ENCODE data around the gene CREB3L1.

CREB3L1 gene

GRCh38 chr11:46346886-46347636 is 69.6 kb downstream of the CREB3L1 start, which contains the start of gene DGKZ:
Gene DGKZ (plus strand): TSS chr11:46347463. CDS start chr11:46347660, 197 bp downstream.
- peak; percentile 84 for DNase-seq

DNA sequence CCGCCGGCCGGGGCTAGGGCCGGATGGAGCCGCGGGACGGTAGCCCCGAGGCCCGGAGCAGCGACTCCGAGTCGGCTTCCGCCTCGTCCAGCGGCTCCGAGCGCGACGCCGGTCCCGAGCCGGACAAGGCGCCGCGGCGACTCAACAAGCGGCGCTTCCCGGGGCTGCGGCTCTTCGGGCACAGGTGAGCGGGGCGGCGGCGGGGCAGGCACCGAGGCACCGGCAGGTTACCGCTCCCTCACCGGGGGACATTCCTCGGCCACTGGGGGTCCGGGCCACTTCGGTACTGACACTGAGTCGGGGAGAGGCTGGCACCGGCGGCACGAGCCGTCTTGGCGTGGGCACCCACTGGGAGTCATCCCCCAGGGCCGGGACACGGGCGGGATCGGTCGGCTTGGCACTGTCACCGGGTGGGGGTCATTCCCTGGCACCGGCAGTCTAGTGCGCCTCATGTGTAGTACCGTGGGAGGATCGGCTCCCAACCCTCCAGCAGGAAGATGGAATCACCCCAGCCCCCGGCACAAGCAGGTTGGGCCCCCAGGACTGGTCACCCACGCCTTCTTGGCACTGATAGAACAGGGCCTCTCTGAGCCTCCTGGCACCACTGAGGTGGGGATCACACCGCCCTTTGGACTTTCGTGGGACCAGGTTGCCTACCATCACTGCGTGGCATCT is 70.3 kb downstream of the CREB3L1 start:
- DNase-seq = peak; percentile 8

- no peak for DNase-seq
Observed at GRCh38 chr11:46348566-46349401, 71.3 kb downstream of the CREB3L1 start.

- no peak for DNase-seq
Observed at GRCh38 chr11:46350695-46351094, 73.2 kb downstream of the CREB3L1 start.

DNA sequence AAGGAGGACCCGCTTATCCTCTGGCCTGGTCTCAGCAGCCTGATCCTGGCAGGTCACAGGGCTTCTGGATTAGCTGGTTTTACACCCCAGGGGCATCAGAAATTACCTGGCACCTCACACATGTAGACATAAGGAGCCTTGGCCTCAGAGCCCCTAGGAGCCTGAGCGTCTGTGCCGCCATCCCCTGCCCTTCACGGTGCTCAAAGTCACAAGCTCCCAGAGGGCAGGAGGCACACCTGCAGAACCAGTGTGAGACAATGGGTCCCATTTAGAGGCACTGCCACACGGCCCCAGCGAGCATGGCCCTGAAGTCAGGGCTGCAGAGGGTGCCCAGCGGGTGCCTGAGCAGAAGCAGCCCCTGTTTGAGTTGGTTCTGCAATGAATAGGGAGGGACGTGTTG is 73.7 kb downstream of the CREB3L1 start:
- no peak for DNase-seq

DNA sequence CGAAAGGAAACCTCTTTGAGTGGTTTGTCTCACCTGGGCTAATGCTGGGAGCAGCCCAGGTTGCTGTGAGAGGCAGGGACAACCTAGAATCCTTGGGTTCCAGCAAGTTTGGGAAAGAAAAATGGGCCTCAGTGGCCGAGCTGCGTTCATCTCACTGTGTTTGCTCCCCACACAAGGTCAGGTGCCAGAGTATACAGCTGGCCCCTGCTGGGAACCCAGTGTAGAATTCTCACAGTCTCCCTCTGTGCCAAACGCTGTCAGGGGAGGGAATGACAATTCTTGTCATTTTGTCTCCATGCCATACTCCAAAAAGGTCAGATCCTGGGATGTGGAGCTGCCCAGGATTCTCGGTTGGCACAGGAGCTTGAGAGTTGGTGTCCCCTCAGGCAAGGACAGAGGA is 74.1 kb downstream of the CREB3L1 start:
- no peak for DNase-seq

GRCh38 chr11:46352063-46352841 is 74.8 kb downstream of the CREB3L1 start:
- no peak for DNase-seq

DNA sequence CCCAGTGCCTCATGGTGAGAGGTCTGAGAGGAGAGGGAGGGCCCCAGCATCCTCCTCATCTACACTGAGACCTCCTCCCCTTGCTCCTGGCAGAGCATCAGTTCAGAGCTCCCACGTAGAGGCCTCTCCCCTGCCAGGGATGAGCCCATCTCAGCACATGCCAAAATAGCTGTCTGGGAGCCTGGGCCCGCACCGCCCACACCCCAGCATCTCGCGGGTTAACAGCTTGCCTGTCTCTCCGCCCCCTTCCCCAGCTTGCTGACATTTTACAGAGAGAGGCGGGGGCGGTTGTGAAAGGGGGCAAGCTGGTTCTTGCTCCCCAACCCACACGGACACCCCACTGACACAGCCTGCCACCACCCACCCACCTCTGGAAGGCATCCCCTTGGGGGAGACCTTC is 76.2 kb downstream of the CREB3L1 start:
- no peak for DNase-seq

DNA sequence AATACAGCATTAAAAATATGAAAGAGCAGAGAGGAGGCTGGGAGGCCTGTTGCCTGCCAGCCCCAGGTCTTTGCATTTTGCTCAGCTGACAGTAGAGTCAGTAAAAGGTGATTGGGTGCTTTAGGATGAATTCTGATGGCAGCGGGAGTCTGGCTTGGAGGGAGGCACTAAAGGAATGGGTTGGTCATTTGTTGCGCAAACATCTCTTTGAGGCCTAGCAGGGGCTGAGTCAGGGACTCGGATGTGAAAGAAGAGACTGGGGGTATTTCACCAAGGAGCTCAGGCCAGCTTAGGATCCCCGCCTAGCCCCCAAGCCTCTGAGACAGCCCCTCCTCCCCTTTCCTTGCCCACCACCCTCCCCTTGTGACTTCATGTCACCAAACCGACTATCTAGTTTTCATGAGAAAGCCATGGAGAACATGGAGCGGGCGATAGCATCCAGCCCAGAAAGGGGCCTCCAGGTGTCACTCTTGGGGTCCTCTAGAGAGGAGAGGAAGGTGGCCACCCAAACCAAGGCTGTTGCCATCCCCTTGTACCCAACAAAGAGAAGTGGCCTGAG is 79.5 kb downstream of the CREB3L1 start:
- DNase-seq = no peak

DNA sequence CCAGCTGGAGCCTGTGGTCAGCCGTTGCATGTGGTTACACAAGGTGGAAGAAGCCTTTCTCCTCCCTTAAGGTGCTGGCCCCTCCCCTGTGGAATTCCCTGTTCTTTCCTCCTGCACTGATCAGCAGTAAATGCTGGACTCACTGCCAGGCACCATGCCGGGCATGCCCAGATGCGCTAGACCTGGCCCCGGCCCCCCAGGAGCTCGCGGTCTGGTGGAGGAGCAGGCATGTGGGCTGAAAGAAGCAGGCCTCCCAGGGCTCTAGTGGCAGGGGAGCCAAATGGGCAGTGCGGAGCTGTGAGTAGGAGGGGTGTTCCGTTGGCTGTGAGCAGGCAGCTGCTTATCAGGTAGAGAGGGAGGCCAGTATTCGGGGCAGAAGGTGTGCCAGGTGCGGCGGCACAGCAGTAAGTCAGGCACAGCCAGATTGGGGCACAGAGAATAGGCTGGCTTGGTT is 80.0 kb downstream of the CREB3L1 start:
- no peak for DNase-seq

DNA sequence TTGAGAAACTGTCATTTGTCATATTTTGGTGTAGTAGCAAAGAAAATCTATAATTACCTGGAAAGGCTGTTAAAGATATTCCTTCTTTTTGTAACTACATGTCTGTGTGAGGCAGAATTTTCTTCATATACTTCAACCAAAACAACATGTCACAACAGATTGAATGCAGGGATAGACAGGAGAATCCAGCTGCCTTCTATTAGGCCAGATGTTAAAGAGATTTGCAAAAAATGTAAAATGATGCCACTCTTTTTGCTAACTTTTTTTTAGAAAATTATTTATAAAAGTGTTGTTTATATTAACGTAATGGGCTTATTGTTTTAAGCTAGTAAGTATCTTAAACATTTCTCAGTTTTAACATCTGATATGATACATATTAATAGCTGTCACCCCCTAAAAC is 82.5 kb downstream of the CREB3L1 start:
- DNase-seq = no peak

DNA sequence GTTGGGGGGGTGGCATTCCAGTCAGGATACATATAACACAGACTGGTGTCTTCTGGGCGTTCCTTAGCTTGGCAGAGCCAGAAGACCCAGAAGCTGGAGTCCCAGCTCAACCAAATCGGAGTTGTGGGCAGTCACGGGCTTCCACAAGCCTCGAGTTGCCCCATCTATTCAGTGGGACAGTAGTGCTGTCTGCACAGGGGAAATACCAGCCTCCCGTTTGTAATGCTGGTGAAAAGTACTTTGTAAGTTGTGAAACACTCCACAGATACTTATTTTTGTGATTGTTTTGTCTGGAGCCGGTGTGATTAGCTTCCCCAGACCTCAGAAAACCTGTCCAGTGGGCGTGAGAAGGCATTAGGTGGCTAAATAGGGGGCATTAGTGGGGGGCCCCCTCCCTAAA is 83.4 kb downstream of the CREB3L1 start:
- DNase-seq = no peak

GRCh38 chr11:46361283-46362155 is 84.1 kb downstream of the CREB3L1 start:
- DNase-seq = no peak

DNA sequence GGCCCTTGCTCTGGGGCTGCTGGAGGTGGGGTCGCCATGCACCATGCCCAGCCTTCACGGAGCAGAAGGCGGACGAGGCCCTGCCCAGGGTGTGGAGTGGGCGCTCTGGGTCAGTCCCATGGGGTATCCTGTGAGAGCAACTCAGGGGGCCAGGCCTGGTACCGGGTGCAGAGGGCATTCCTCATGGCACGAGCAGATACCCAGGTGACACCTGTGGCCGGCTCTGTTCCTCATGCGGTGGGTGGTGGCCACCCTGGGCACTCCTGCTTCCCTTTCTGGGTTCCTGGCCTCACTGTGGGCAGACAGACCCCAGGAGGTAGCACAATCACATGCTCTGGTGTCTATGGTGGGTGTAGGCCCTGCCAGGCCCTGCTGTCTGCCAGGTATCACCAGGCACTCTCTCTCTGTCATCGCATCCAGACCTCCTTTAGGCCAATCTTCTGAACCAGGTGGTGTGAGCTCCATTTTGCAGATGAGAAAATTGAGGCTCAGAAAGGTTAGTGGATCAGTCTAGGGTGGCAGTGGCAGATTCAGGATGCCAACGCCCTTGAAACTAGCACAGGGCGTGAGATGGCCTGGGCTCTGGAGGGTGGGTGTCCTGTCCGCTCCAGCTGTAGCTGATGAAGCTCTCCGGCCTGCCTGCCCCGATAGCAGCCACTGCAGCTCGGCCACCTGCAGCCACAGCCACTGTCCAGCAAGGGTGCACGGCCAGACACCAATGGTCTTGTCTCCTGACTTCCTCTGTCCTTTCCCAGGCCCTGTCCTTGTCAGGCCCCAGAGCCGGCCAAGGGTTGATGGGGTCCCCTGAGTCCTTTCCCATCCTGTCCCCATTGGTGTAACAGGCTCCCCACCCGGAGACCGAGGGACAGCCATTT is 84.9 kb downstream of the CREB3L1 start:
- DNase-seq = no peak

- DNase-seq = no peak
Observed at GRCh38 chr11:46363031-46363407, 85.6 kb downstream of the CREB3L1 start.

- no peak for DNase-seq
Observed at GRCh38 chr11:46363455-46364005, 86.1 kb downstream of the CREB3L1 start.

DNA sequence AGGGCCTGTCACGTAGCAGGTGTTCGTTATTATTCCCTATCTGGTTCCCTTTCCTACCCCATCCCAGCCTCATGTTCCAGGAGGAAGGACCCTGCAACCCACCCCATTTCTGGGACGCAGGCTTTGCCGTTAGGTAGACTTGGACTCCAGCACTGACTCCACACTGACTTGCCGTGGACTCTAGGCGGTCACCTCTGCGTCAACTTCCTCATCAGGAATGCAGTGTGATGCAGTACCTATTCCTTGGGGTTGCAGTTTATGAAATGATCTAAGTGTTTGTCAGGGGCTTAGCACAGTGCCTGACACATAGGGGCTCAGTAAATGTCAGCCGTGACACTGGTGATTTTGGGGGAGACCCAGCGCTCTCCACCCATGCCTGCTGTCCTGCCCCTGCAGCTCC is 86.6 kb downstream of the CREB3L1 start:
- no peak for DNase-seq

- DNase-seq = no peak
Observed at GRCh38 chr11:46364791-46365190, 87.3 kb downstream of the CREB3L1 start.

GRCh38 chr11:46366260-46366659 is 88.8 kb downstream of the CREB3L1 start:
- DNase-seq = no peak

DNA sequence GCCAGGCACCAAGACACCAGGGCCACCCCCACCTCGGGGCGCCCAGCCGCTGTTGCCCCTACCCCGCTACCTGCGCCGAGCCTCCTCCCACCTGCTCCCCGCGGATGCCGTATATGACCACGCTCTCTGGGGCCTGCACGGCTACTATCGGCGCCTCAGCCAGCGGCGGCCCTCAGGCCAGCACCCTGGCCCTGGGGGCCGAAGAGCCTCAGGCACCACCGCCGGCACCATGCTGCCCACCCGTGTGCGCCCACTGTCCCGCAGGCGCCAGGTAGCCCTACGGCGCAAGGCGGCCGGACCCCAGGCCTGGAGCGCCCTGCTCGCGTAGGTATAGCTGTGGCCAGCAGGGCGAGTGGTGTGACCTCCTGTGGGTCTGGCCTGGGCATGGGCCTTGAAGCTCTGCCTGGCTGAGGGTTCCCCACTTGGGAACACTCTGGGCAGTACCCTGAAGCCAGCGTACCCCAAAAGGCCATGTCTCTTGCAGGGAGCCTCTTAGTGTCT is 89.2 kb downstream of the CREB3L1 start:
- DNase-seq = no peak
